Upper lobe of left lung (tissue), 4 donors: ENCODE results near the gene SLC17A8.

Experiments
- POLR2A ChIP-seq, 4 donors: fragments of 450-650 bp; IDR thresholded peaks; one replicate each; pipeline ENCODE4 v1.5.1; 2016 to 2017; ENCODE audit warnings: antibody characterized with exemption in 4 of 4, mild to moderate bottlenecking in 2 of 4
- POLR2AphosphoS5 ChIP-seq, 2 donors: sonication (generic); formaldehyde crosslinking; IDR thresholded peaks; one replicate each; pipeline ENCODE4 v1.5.1; 2017; ENCODE audit warnings: antibody characterized with exemption in 2 of 2
- TF ChIP-seq, protein P1 (sequence below), 6 experiments: fragments of 450-650 bp in 4 of 6; fragments of 200-600 bp in 2 of 6; sonication (generic) in 2 of 6; IDR thresholded peaks; one replicate each; pipeline ENCODE4 v1.5.1; 2016 to 2019; ENCODE audit warnings: antibody characterized with exemption in 6 of 6

DNA sequence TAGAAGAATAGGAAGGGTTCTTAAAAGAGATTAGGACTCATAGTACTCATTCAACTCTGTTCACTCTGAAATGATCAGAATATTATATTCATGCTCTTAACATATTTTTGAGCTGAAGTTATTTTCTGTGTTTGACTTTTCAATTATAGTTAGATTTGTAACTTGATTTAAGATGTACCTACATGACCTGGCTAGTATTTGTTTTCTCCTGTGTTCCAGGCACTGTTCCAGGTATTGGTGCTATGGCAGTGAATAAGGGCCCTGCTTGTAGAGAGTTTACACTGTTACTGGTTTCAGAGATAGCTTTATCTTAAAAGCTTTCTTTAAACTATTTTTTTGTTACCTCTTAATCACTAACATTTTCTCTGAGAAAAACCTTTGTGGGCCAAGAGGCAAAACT lies 19.1 kb upstream of the SLC17A8 start:
- TF ChIP-seq, protein P1, sequence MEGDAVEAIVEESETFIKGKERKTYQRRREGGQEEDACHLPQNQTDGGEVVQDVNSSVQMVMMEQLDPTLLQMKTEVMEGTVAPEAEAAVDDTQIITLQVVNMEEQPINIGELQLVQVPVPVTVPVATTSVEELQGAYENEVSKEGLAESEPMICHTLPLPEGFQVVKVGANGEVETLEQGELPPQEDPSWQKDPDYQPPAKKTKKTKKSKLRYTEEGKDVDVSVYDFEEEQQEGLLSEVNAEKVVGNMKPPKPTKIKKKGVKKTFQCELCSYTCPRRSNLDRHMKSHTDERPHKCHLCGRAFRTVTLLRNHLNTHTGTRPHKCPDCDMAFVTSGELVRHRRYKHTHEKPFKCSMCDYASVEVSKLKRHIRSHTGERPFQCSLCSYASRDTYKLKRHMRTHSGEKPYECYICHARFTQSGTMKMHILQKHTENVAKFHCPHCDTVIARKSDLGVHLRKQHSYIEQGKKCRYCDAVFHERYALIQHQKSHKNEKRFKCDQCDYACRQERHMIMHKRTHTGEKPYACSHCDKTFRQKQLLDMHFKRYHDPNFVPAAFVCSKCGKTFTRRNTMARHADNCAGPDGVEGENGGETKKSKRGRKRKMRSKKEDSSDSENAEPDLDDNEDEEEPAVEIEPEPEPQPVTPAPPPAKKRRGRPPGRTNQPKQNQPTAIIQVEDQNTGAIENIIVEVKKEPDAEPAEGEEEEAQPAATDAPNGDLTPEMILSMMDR (IDR thresholded peaks at IDR 0.05): no peak
- no peak for TF ChIP-seq POLR2A (IDR thresholded peaks at IDR 0.05)
- no peak for TF ChIP-seq POLR2AphosphoS5 (IDR thresholded peaks at IDR 0.05)
